GM12878 (cell line): ENCODE results near the gene RPL9. TPM values are rescaled to one million over a fixed set of nuclear protein-coding genes. Genes with fewer than 3 reads are reported as not detected.

Experiments used
- ATAC-seq: fragments of 200-7000 bp; cut with Tn5 transposase; 3 replicates; pipeline ENCODE4 v1.9.1; 2020; ENCODE audit warnings: mild to moderate bottlenecking, moderate library complexity
- BruUV-seq: library from RNA; stranded (reverse); fragments of 400-500 nt; replicated peaks from 2 replicates; lab custom pipeline; 2021; lab: Mats Ljungman, UMichigan
- CTCF ChIA-PET: fragments of 300-600 bp; sonication (Branson Sonifier 250); formaldehyde crosslinking; extraction: SDS; loops from one replicate; lab custom pipeline; 2021; ENCODE audit warnings: inconsistent platforms; lab: Yijun Ruan, JAX
- POLR2A ChIA-PET: fragments of 350-600 bp; formaldehyde crosslinking; extraction: SDS; loops from one replicate; lab custom pipeline; 2021; ENCODE audit warnings: inconsistent platforms; lab: Charles Lee
- RAD21 ChIA-PET: fragments of 300-600 bp; sonication (Branson Sonifier 250); formaldehyde crosslinking; loops from one replicate; lab custom pipeline; 2023; ENCODE audit warnings: antibody characterized with exemption; ENCODE audit not compliant: unreplicated experiment; lab: Charles Lee
- SMC1A ChIA-PET: fragments of 300-600 bp; sonication (Branson Sonifier 250); formaldehyde crosslinking; loops from one replicate; lab custom pipeline; 2023; ENCODE audit not compliant: unreplicated experiment, uncharacterized antibody; lab: Charles Lee
- DNase-seq: peaks from one replicate; pipeline ENCODE4 v3.0.0-alpha.2; 2011; ENCODE audit warnings: low read depth, low spot score
- FAIRE-seq: peaks from 3 replicates; lab custom pipeline; 2011; peaks lifted over from hg19 to GRCh38; lab: Jason Lieb, UNC
- H2AFZ ChIP-seq: 2 replicates; pipeline ENCODE4 v1.6.0; 2011; ENCODE audit warnings: low read depth, low read length, control low read depth; ENCODE audit not compliant: control insufficient read depth
- H3K27ac ChIP-seq: 2 replicates; pipeline ENCODE4 v1.5.1; 2011; ENCODE audit warnings: control low read depth; ENCODE audit not compliant: control insufficient read depth, insufficient read depth
- H3K27me3 ChIP-seq, 2 experiments: replicated peaks in 1 of 2; 2 replicates each; pipeline versions ENCODE4 v1.6.0 to v1.6.1; 2011; ENCODE audit warnings: low read length in 1 of 2; ENCODE audit not compliant: control insufficient read depth in 2 of 2, insufficient read depth in 2 of 2
- H3K36me3 ChIP-seq, 2 experiments: 2 replicates each; pipeline ENCODE4 v1.5.1; 2011; ENCODE audit warnings: low read length in 1 of 2; ENCODE audit not compliant: control insufficient read depth in 2 of 2, insufficient read depth in 2 of 2
- H3K4me1 ChIP-seq: 2 replicates; pipeline ENCODE4 v1.6.1; 2011; ENCODE audit warnings: mild to moderate bottlenecking, low read length, moderate library complexity, mixed read lengths; ENCODE audit not compliant: control insufficient read depth, insufficient read depth
- H3K4me2 ChIP-seq: 2 replicates; pipeline ENCODE4 v1.6.0; 2011; ENCODE audit warnings: control low read depth; ENCODE audit not compliant: control insufficient read depth, insufficient read depth
- H3K4me3 ChIP-seq: fragments of 200-600 bp; sonication (generic); 2 replicates; pipeline ENCODE4 v1.5.1; 2016
- H3K79me2 ChIP-seq: 2 replicates; pipeline ENCODE4 v1.6.0; 2011; ENCODE audit warnings: low read length; ENCODE audit not compliant: control insufficient read depth, insufficient read depth
- H3K9ac ChIP-seq: 2 replicates; pipeline ENCODE4 v1.8.0; 2011; ENCODE audit warnings: low read length, control low read depth, mixed read lengths; ENCODE audit not compliant: control insufficient read depth, insufficient read depth
- H3K9me3 ChIP-seq: replicated peaks from 3 replicates; pipeline ENCODE4 v1.5.1; 2011; ENCODE audit warnings: mild to moderate bottlenecking, low read length; ENCODE audit not compliant: control insufficient read depth, insufficient read depth
- H4K20me1 ChIP-seq: 2 replicates; pipeline ENCODE4 v1.6.0; 2011; ENCODE audit not compliant: control insufficient read depth, insufficient read depth
- CBFB ChIP-seq: IDR thresholded peaks from 2 replicates; pipeline ENCODE4 v1.6.1; 2016; ENCODE audit warnings: antibody characterized with exemption, low read depth
- DPF2 ChIP-seq: fragments of 450-650 bp; IDR thresholded peaks from 2 replicates; pipeline ENCODE4 v1.6.1; 2017; ENCODE audit warnings: mild to moderate bottlenecking
- EZH2 ChIP-seq: IDR thresholded peaks from 2 replicates; pipeline ENCODE4 v1.6.1; 2012; ENCODE audit warnings: low read depth, mild to moderate bottlenecking, control low read depth, inconsistent platforms, low read length, borderline replicate concordance; ENCODE audit not compliant: control insufficient read depth
- IKZF2 ChIP-seq, 2 experiments: fragments of 450-650 bp; IDR thresholded peaks; 2 replicates each; pipeline ENCODE4 v1.6.1; 2017; ENCODE audit warnings: mild to moderate bottlenecking in 2 of 2, moderate library complexity in 2 of 2
- MAX ChIP-seq: IDR thresholded peaks from 2 replicates; pipeline ENCODE4 v1.6.1; 2012; ENCODE audit warnings: low read depth, low read length, improper control_type of control experiment
- MEF2A ChIP-seq: IDR thresholded peaks from 2 replicates; pipeline ENCODE4 v1.6.1; 2011; ENCODE audit warnings: low read depth, mild to moderate bottlenecking, low read length, moderate library complexity; ENCODE audit not compliant: insufficient read depth
- MYC ChIP-seq: IDR thresholded peaks from 2 replicates; pipeline ENCODE4 v1.6.1; 2011; ENCODE audit warnings: mild to moderate bottlenecking, low read length, moderate library complexity, inconsistent platforms; ENCODE audit not compliant: insufficient read depth, insufficient replicate concordance, insufficient read length, severe bottlenecking
- NR2C2 ChIP-seq: IDR thresholded peaks from 2 replicates; pipeline ENCODE4 v1.6.1; 2011; ENCODE audit warnings: borderline replicate concordance, low read depth; ENCODE audit not compliant: control insufficient read depth, insufficient read length
- NR2F1 ChIP-seq: fragments of 450-650 bp; conservative IDR thresholded peaks from 2 replicates; pipeline ENCODE4 v1.6.1; 2017; ENCODE audit warnings: mild to moderate bottlenecking
- RAD51 ChIP-seq: fragments of 450-650 bp; IDR thresholded peaks from 2 replicates; pipeline ENCODE4 v1.6.1; 2016; ENCODE audit warnings: moderate library complexity, mild to moderate bottlenecking, inconsistent platforms
- SMAD5 ChIP-seq: IDR thresholded peaks from 2 replicates; pipeline ENCODE4 v1.6.1; 2016; ENCODE audit warnings: antibody characterized with exemption, low read depth
- SREBF1 ChIP-seq: IDR thresholded peaks from 2 replicates; pipeline ENCODE4 v1.6.1; 2012; ENCODE audit warnings: mild to moderate bottlenecking, low read length
- SRF ChIP-seq, 2 experiments: IDR thresholded peaks; 2 replicates each; pipeline ENCODE4 v1.6.1; 2011; ENCODE audit warnings: low read depth in 2 of 2, low read length in 2 of 2, mild to moderate bottlenecking in 1 of 2, moderate library complexity in 1 of 2
- SUZ12 ChIP-seq: fragments of 200-600 bp; sonication (generic); IDR thresholded peaks from one replicate; pipeline ENCODE4 v1.6.1; 2018; ENCODE audit warnings: antibody characterized with exemption, mild to moderate bottlenecking; ENCODE audit not compliant: unreplicated experiment
- TCF7 ChIP-seq: IDR thresholded peaks from 2 replicates; pipeline ENCODE4 v1.6.1; 2014; ENCODE audit warnings: antibody characterized with exemption, borderline replicate concordance
- WGBS: methylation state at CpG from one replicate; pipeline ENCODE4 v1.1.6; 2016; ENCODE audit warnings: low lambda C conversion rate; ENCODE audit not compliant: insufficient replicate concordance, insufficient coverage; ENCODE audit errors: missing lambda C conversion rate; 5-methylcytosine and 5-hydroxymethylcytosine counted together
- in situ Hi-C: fragments of 300-500 bp; cut with MboI; formaldehyde crosslinking; loops from 9 replicates; pipeline ENCODE4 v1.14.3; 2018; ENCODE audit warnings: mixed read lengths
- intact Hi-C: fragments of 100-400 bp; cut with micrococcal nuclease; formaldehyde crosslinking; loops from one replicate; pipeline ENCODE4 v1.14.2; 2022; ENCODE audit not compliant: unreplicated experiment
- polyA plus RNA-seq, 11 experiments: library from polyadenylated mRNA; depleted of rRNA in 4 of 11; unstranded in 6 of 11; stranded (reverse) in 5 of 11; fragments of >200 nt; fragmentation: Nextera tagmentation in 4 of 11; fragmentation: Illumina TruSeq in 1 of 11; extraction: Ambion mirVana in 4 of 11; extraction: Trizol in 1 of 11; gene quantifications; 1 replicate in 1 of 11; 2 replicates in 10 of 11; pipeline versions ENCODE4 v1.2.1 to v1.2.3, GENCODE V29; 2011 to 2016; ENCODE audit warnings: inconsistent platforms in 2 of 11, missing spikeins in 2 of 11, low read depth in 1 of 11
- total RNA-seq, 4 experiments: library from RNA; depleted of rRNA in 3 of 4; stranded (reverse); fragments of >200 nt in 3 of 4; fragmentation: Illumina TruSeq in 1 of 4; extraction: Trizol in 1 of 4; gene quantifications; 2 replicates each; pipeline versions ENCODE4 v1.2.1 to v1.2.3, GENCODE V29; 2013 to 2021
- TF ChIP-seq, protein P1 (sequence below): fragments of 450-650 bp; IDR thresholded peaks from 2 replicates; pipeline ENCODE4 v1.6.1; 2017; ENCODE audit warnings: mild to moderate bottlenecking, low read depth, inconsistent platforms; ENCODE audit not compliant: poor library complexity, severe bottlenecking

Gene RPL9
- total and polyA plus RNA-seq, 10 of the 15 experiments (the other 5 are each of a cell fraction or from before 2014, with no cell fraction given), result 1,006 to 4,767 (median 2,910) TPM

DNA sequence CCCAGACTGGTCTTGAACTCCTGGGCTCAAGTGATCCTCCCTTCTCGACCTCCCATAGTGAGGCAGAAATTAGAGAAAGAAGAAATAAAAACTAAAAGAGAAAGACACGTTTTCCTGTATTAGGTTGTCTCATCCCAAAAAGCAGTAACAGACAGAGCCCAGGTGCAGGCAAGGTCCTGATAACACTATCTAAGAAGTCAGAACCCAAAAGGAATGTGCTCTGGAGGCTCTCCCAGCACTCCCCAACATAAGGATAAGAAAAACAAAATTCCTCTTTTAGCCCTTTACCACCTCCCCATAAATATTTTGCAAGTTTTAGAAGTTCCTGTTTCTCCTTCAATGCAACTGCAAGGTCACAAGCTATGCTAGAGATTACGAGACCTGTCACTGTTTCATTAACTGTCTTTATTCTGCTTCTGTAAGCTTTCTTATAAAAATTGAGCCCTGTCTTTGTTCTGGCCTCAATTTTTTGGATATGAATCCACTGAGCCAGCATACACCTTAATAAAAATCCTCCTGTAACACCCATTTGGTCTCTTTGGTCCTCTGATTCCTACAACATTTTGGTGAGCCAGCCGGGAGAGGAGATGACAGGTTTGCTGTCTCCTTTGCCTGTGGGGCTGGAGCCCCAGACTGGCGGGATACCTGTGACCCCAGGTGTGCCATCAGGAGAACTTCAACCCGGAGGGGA is 26.0 kb upstream of the RPL9 start (continued):
- TF ChIP-seq SUZ12, result no peak
- TF ChIP-seq, protein P1, sequence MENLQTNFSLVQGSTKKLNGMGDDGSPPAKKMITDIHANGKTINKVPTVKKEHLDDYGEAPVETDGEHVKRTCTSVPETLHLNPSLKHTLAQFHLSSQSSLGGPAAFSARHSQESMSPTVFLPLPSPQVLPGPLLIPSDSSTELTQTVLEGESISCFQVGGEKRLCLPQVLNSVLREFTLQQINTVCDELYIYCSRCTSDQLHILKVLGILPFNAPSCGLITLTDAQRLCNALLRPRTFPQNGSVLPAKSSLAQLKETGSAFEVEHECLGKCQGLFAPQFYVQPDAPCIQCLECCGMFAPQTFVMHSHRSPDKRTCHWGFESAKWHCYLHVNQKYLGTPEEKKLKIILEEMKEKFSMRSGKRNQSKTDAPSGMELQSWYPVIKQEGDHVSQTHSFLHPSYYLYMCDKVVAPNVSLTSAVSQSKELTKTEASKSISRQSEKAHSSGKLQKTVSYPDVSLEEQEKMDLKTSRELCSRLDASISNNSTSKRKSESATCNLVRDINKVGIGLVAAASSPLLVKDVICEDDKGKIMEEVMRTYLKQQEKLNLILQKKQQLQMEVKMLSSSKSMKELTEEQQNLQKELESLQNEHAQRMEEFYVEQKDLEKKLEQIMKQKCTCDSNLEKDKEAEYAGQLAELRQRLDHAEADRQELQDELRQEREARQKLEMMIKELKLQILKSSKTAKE, result no peak
- no peak for TF ChIP-seq EZH2

GRCh38 chr4:39480902-39481695 is 22.4 kb upstream of the RPL9 start:
- RAD21 ChIA-PET, result no interaction called here
- ATAC-seq, result no peak
- TF ChIP-seq SREBF1, result no peak
- no peak for TF ChIP-seq SUZ12
- no peak for TF ChIP-seq MAX
- TF ChIP-seq TCF7, result no peak
- no peak for TF ChIP-seq DPF2
- TF ChIP-seq RAD51, result no peak
- TF ChIP-seq NR2C2, result no peak
- TF ChIP-seq, protein P1, result no peak
- TF ChIP-seq SRF (IDR thresholded peaks at IDR 0.05; ENCODE audit: low read depth in 2 of 2, low read length in 2 of 2), result no peak
- no peak for TF ChIP-seq NR2F1
- TF ChIP-seq MYC, result no peak
- TF ChIP-seq MEF2A, result no peak
- no peak for TF ChIP-seq IKZF2 (IDR thresholded peaks at IDR 0.05)
- TF ChIP-seq SMAD5, result no peak
- no peak for TF ChIP-seq CBFB

More at GRCh38 chr4:39480902-39481695, 22.4 kb upstream of the RPL9 start:
- H3K27me3 ChIP-seq, result no peaks in the 10 kb centered on the region
- H3K27ac ChIP-seq, result no peak overlapping the region
- intact Hi-C loops (no loop called here), in situ Hi-C loops (no loop called here)
- H3K4me2 ChIP-seq, result no peak overlapping the region
- no TSS peak for BruUV-seq
- FAIRE-seq (no peak), DNase-seq (no peak)
- no peak overlapping the region for H3K4me3 ChIP-seq
- no peaks in the 10 kb centered on the region for H4K20me1 ChIP-seq
- peaks cover 0 to 5% of the 10 kb centered on the region in 2 experiments; a peak in 3 of 4 replicates for H3K36me3 ChIP-seq
- no peak overlapping the region for H2AFZ ChIP-seq
- ChIA-PET SMC1A (interaction anchor here (1.0 to 1.6 kb wide), 2 partner anchors 9 to 12 kb away, joined by 3 to 6 read pairs; no protein-coding TSS in a partner anchor), POLR2A (interaction anchor here (0.6 kb wide), 2 partner anchors 349 to 504 kb away, joined by 3 read pairs; no protein-coding TSS in a partner anchor), CTCF (interaction anchor here (0.6 to 2.1 kb wide), 3 partner anchors 12 to 252 kb away, joined by 3 to 9 read pairs (median 4); no protein-coding TSS in a partner anchor)
- no peaks in the 10 kb centered on the region for H3K79me2 ChIP-seq
- no peaks in the 10 kb centered on the region for H3K9me3 ChIP-seq
- H3K4me1 ChIP-seq, result no peaks in the 10 kb centered on the region
- WGBS, result 73% methylated on average over 21 of the region's 21 CpGs
- H3K9ac ChIP-seq, result no peak overlapping the region
